NCI-H1105 (cell line): ENCODE measurements around the gene HACE1.

Source experiments
- DNase-seq: peaks from one replicate; lab custom pipeline; 2025; lab: John Stamatoyannopoulos, UW

HACE1 gene

DNA sequence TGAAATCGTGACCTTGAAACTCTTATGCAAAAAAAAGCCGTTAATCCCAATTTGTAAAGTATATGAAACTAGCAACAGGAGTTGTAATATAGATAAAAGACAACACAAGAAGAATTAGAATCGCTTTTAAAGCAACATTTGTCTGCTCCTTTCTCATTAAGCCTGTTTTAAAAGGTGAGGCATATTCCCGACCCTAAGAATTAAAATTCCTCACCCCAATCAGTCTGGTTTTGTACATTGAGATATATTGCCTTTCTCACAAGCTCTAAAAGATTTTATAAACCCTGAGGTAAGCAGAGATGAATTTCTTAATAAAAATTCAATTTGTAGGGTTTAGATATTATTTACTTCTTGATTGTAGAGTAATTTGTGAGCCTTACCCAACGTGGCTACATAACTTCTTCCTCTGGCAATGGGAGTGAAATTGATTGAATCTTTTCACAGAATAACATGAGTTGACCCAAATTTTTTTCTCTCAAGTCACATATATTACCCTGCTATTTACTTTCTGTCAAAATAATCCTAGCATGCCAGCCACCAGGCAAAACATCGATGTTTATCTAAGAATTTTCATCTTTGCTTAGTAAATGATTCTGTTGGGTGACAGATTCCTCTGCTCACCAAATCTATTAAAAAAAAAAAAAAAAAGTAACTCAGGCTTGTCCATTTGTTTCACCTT, 173.7 kb downstream of the HACE1 start:
- DNase-seq: no peak

DNA sequence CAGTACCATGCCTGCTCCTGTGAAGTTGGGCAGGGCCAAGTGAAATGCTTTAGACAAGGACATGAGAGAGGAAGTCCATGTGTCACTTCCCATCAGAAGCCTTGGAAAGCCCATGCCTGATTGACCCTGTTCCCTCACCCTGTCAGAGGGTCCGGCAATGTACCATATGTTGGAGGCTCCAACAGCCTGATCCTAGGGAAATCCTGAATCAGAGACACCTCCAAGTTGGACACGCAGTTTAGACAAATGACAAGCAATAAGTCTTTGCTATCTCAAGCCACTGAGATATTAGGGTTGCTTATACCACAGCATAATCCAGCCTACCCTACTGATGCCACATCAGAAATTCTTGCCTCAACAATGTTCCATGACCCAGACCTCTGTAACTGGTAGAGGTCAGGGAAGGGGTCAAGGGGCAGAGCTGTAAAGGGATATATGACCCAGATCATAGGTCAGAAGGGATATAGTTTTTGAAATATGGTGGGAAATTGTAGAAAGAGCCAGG, 174.8 kb downstream of the HACE1 start:
- no peak for DNase-seq

DNA sequence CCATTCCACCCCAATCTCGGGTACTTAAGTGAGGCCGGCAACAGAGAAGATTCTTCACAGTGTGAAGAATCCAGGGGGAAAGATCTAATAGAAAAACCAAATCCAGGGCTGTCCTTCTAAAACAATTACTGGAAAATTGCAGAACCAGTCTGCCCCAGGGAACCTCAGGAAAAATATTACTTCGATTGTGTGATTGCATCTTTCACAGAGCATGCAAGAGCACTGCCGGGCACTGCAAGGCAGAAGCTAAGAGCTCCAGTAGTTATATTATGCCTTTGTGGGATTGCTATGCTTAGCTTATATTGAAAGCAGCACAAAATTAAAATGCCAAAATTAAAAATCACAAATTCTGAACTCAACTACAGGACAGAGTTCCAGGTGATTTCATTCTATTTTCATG, 175.9 kb downstream of the HACE1 start:
- no peak for DNase-seq

DNA sequence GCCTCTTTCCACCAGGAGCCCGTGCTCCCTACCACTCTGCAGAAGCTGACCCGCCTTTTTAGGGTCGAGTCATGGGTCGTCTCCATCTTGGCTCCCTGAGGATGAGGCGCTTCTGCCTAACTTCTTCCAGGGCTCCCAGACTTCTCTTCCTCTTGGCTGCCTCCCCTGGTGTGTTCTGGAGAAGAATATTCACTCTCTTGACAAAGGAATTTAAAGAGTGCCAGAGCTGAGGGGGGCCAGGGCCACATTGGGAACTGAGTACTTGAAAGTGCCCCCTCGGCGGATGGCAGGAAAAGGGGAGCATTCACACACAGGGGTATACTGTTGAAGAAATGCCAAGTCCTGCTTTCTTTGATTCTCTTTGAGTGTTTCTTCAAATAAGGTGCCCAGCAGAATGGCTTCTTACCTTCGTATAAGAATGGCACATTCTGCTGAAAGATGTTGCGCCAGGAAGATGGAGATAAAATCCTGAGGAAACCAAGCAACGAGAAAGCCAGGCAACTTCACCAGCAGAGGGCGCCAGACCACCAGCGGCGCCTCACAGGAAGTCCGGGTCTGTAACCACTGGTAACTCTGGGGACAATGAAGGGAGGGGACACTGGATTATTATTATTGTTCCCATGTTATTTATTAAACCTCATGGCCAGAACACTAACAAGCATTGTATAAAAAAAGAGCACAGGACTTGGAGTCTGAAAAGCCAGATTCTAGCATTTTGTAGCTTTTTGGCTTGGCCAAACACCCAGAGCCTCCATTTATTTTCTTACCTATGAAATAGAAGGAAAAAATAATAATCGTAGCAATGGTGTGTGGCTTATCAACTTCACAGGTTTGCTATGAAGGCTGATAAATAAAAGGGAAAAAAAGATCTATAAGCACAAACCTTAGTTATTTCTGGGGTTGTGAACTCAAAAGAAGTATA, 176.7 kb downstream of the HACE1 start:
- DNase-seq: peak; percentile 32

DNA sequence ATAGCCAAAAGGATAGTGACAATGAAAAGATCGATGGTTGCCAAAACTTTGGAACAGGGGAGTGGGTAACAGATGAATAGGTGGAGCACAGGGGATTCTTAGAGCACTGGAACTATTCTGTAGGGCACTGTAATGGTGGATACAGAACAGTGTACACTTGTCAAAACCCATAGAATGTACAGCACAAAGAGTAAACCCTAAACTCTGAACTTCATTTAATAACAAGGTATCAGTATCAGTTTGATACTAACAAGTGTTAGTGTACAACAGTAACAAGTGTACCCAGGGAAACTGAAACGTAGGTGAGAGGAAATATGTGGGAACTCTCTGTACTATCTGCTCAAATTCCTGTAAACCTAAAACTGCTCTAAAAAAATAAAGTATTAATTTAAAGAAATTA, 179.2 kb downstream of the HACE1 start:
- no peak for DNase-seq

DNA sequence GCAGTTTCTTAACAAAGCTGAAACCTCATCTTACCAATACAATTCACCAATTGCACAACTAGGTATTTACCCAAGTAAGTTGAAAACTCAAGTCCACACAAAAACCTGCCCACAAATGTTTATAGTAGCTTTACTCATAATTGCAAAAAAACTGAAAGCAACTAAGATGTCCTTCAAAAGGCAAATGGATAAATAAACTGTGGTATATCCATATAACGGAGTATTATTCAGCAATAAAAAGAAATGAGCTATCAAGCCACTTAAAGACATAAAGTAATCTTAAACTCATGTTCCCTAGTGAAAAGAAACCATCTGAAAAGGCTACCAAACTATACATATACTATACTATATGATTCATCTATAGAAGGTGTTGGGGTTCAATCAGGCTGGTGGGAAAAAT, 179.7 kb downstream of the HACE1 start:
- DNase-seq: no peak
